Measurements from ENCODE around the gene TBC1D9. TPM values are rescaled to one million over a fixed set of nuclear protein-coding genes. Genes with fewer than 3 reads are reported as not detected.

Gene TBC1D9
- total and polyA plus RNA-seq, 10 of the 15 experiments (the other 5 are each of a cell fraction or from before 2014, with no cell fraction given): 0.87 to 14.9 (median 7.1) TPM

- TF ChIP-seq MEF2B (IDR thresholded peaks at IDR 0.05; ENCODE audit: partially characterized antibody, poor library complexity, severe bottlenecking) (no peak), BACH1 (IDR thresholded peaks at IDR 0.05; ENCODE audit: borderline replicate concordance) (no peak), ASH2L (IDR thresholded peaks at IDR 0.05; ENCODE audit: borderline replicate concordance, low read depth) (no peak), IRF5 (IDR thresholded peaks at IDR 0.05; ENCODE audit: borderline replicate concordance) (no peak), ZNF384 (IDR thresholded peaks at IDR 0.05; ENCODE audit: borderline replicate concordance, low read depth, low read length) (no peak), CREB1 (IDR thresholded peaks at IDR 0.05; ENCODE audit: low read depth) (no peak), ZSCAN29 (IDR thresholded peaks at IDR 0.05) (no peak), STAT3 (IDR thresholded peaks at IDR 0.05; ENCODE audit: low read depth, low read length) (no peak)
These were observed 43.6 kb upstream of the TBC1D9 start (continued) for GRCh38 chr4:140799686-140800225.

GRCh38 chr4:140793291-140793690 is 37.1 kb upstream of the TBC1D9 start:
- Histone ChIP-seq H3K4me3 (no peak overlapping the region), H3K9ac (ENCODE audit: control insufficient read depth, insufficient read depth, low read length) (no peak overlapping the region), H3K79me2 (ENCODE audit: control insufficient read depth, insufficient read depth, low read length) (no peaks in the 10 kb centered on the region), H3K9me3 (replicated peaks; ENCODE audit: control insufficient read depth, insufficient read depth, low read length) (peaks cover 2% of the 10 kb centered on the region; the same call in 2 of the 3 replicates), H3K36me3 (ENCODE audit: control insufficient read depth in 2 of 2, insufficient read depth in 2 of 2, low read length in 1 of 2) (no peaks in the 10 kb centered on the region), H4K20me1 (ENCODE audit: control insufficient read depth, insufficient read depth) (no peaks in the 10 kb centered on the region), H3K27ac (ENCODE audit: control insufficient read depth, insufficient read depth) (no peak overlapping the region), H2AFZ (ENCODE audit: control insufficient read depth, low read depth, low read length) (no peak overlapping the region), H3K27me3 (replicated peaks in 1 of 2; ENCODE audit: control insufficient read depth in 2 of 2, insufficient read depth in 2 of 2, low read length in 1 of 2) (no peaks in the 10 kb centered on the region), H3K4me1 (ENCODE audit: control insufficient read depth, insufficient read depth, low read length) (peaks cover 29% of the 10 kb centered on the region), H3K4me2 (ENCODE audit: control insufficient read depth, insufficient read depth) (no peak overlapping the region)
- 78% methylated on average over 2 of the region's 2 CpGs for WGBS (ENCODE audit: insufficient coverage, insufficient replicate concordance, low lambda C conversion rate, missing lambda C conversion rate)
- ChIA-PET POLR2A (no interaction called here), RAD21 (ENCODE audit: unreplicated experiment) (no interaction called here), CTCF (interaction anchor here (0.7 kb wide), 1 partner anchor 52 kb away, joined by 5 read pairs; no protein-coding TSS in a partner anchor), SMC1A (ENCODE audit: uncharacterized antibody, unreplicated experiment) (interaction anchor here (1.2 kb wide), 1 partner anchor 13 kb away, joined by 3 read pairs; no protein-coding TSS in a partner anchor)
- no TSS peak for BruUV-seq (replicated peaks)
- in situ Hi-C loops (cut with MboI) (no loop called here), intact Hi-C loops (cut with micrococcal nuclease; ENCODE audit: unreplicated experiment) (no loop called here)
- FAIRE-seq (no peak), ATAC-seq (no peak), DNase-seq (ENCODE audit: low read depth, low spot score) (no peak)
- TF ChIP-seq NR2F1 (conservative IDR thresholded peaks at IDR 0.05) (no peak), ZBED1 (IDR thresholded peaks at IDR 0.05; ENCODE audit: borderline replicate concordance) (no peak), ZSCAN29 (IDR thresholded peaks at IDR 0.05) (no peak), ATF7 (IDR thresholded peaks at IDR 0.05; ENCODE audit: low read depth) (no peak), IRF3 (IDR thresholded peaks at IDR 0.05) (no peak), KAT2A (conservative IDR thresholded peaks at IDR 0.05; ENCODE audit: control insufficient read depth, low read depth, low read length) (no peak), RB1 (IDR thresholded peaks at IDR 0.05; ENCODE audit: borderline replicate concordance) (no peak), BCLAF1 (IDR thresholded peaks at IDR 0.05) (no peak), SMC3 (IDR thresholded peaks at IDR 0.05; ENCODE audit: borderline replicate concordance, low read length) (no peak)
- TF ChIP-seq, protein P1, sequence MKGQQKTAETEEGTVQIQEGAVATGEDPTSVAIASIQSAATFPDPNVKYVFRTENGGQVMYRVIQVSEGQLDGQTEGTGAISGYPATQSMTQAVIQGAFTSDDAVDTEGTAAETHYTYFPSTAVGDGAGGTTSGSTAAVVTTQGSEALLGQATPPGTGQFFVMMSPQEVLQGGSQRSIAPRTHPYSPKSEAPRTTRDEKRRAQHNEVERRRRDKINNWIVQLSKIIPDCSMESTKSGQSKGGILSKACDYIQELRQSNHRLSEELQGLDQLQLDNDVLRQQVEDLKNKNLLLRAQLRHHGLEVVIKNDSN (IDR thresholded peaks at IDR 0.05; ENCODE audit: borderline replicate concordance, extremely low read length, insufficient read depth, low read depth, low read length): no peak
